Measurements from ENCODE around the gene SLC25A17.
"Not testable (repeated sequence)": the region's sequence is repeated elsewhere in the genome, so short reads cannot be mapped to it uniquely, and the experiment has no call there.

Gene SLC25A17, protein sequence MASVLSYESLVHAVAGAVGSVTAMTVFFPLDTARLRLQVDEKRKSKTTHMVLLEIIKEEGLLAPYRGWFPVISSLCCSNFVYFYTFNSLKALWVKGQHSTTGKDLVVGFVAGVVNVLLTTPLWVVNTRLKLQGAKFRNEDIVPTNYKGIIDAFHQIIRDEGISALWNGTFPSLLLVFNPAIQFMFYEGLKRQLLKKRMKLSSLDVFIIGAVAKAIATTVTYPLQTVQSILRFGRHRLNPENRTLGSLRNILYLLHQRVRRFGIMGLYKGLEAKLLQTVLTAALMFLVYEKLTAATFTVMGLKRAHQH

DNA sequence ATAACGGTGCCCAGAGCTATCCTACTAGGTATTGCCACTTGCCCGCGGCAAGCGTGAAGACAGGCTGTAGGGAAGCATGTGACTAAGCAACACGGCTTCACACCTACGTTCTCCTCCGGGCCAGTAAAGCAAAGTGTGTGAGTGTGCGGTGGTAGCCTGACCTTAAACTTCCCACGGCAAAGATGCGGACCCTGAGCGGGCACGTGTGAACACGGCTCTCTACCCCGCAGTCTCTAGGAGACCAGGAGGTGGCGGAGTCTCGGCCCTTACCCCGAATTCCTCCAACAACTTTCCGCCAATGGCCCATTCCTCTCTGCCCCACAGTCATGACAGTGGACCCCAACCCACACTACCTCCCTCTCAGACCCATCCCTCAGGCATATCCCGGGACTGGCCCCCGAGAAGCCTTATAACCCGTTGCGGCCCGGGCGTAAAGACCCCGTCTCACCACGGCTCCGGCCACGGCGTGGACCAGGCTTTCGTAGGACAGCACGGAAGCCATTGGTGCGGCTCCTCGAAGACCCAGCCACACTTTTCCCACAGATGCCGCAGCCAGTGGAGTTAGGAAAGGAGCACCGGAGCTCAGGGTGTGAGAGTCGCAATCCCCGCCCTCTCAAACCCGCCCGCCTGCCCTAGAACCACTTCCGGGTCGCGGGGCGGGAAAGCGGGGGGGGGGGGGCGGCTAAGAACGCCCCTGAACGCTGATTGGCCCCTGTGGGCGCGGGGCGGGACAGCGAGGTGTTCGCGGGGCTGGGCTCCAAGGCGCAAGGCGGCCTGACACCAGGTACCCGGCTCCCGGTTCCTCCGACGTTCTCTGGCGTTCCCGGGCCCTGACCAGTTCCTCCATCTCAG is at the start of gene SLC25A17:
SLC25A17 (minus strand) TSS at position 600 of the 852 bp plus-strand sequence; CDS start at position 502, 98 bp downstream.
- DNase-seq (ENCODE audit: low read depth in 1 of 2, low spot score in 1 of 2): peak; percentile 75 to 80

- not testable (repeated sequence) for DNase-seq (ENCODE audit: low read depth in 1 of 2, low spot score in 1 of 2)
Observed at GRCh38 chr22:40868379-40868778, 49.2 kb upstream of the SLC25A17 start.

DNA sequence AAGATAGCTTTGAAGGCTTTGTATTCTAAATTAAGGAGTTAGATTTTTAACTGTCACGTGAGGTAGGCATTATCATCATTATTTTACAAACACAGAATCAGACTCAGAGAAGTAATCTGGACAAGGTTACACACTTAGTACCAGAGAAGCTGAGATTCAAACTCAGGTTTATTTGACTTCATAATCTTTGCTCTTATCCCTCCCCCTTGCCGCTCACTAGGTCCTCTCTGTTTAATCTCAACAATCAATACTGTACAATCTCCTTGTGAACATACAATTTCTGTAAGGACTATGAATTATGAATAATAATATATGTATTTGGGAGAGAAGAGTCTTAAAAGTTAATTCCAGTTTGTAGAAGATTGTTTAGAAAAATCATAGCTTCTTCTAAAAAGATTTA is 48.0 kb upstream of the SLC25A17 start:
- no peak for DNase-seq (ENCODE audit: low read depth in 1 of 2, low spot score in 1 of 2)

DNA sequence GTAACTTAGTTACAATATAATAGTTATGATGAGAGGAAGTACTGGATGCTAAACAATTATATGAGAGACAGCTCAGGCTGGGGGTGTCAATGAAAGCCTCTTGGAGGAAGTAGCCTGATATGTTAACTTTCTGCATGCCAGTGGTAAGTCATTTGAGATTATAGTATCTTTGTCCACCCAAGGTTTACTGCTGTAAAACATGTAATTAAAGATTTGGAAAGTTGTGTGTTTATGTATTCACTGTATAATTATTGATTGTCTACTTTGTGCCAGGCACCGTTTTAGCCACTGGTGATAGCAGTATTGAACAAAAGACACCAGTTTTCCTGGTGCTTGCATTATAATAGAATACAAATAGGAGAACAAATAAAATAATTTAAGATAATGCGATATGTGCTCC is 43.4 kb upstream of the SLC25A17 start:
- DNase-seq (ENCODE audit: low read depth in 1 of 2, low spot score in 1 of 2): no peak

DNA sequence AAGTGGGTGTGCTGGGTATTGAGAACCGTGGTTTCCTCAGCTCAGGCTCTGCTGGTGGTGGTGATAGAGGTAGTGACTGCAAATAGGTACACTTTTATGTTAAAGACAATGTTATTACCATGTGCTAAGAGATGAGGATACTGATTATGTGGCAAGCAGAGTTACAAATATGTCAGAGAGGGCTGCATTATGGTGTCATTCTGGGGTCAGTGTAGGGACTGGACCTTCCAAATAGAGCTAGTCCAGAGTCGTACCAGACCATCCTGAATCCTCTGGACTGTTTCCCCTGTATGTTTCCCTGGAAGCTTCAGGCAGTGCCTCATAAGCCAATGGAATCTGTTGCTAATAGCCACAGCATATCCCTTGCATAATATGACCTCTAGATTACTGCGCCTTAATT is 42.9 kb upstream of the SLC25A17 start, which contains the start of gene DNAJB7:
DNAJB7 (minus strand) TSS at position 101 of the 400 bp plus-strand sequence. CDS start 119 bp downstream, outside the sequence.
- DNase-seq (ENCODE audit: low read depth in 1 of 2, low spot score in 1 of 2): no peak

GRCh38 chr22:40857309-40857855 is 38.2 kb upstream of the SLC25A17 start:
- no peak for DNase-seq (ENCODE audit: low read depth in 1 of 2, low spot score in 1 of 2)

GRCh38 chr22:40856513-40857308 is 37.6 kb upstream of the SLC25A17 start, which contains the start of the genes ST13 and XPNPEP3:
TSS of gene ST13 (minus strand) at chr22:40856639. CDS start at chr22:40856540, 99 bp downstream.
TSS of gene XPNPEP3 (plus strand) at chr22:40857148. CDS start at chr22:40857182, 34 bp downstream.
- DNase-seq (ENCODE audit: low read depth in 1 of 2, low spot score in 1 of 2): peak; percentile 95 to 97

GRCh38 chr22:40855979-40856512 is 36.9 kb upstream of the SLC25A17 start:
- DNase-seq (ENCODE audit: low read depth in 1 of 2, low spot score in 1 of 2): peak in 1 of 2 donors; percentile 24

GRCh38 chr22:40855071-40855978 is 36.2 kb upstream of the SLC25A17 start:
- DNase-seq (ENCODE audit: low read depth in 1 of 2, low spot score in 1 of 2): no peak

GRCh38 chr22:40853961-40854360 is 34.8 kb upstream of the SLC25A17 start:
- no peak for DNase-seq (ENCODE audit: low read depth in 1 of 2, low spot score in 1 of 2)

GRCh38 chr22:40853333-40853732 is 34.2 kb upstream of the SLC25A17 start:
- no peak for DNase-seq (ENCODE audit: low read depth in 1 of 2, low spot score in 1 of 2)

DNA sequence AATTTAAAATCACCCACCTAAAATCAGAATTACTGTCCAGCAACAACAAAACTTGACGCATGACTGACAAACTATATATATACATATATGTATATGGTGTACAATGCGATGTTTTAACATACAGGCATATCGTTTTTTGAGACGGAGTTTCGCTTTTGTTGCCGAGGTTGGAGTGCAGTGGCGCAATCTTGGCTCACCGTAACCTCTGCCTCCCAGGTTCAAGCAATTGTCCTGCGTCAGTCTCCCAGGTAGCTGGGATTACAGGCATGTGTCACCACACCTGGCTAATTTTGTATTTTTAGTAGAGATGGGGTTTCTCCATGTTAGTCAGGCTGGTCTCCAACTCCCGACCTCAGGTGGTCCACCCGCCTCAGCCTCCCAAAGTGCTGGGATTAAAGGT is 26.7 kb upstream of the SLC25A17 start:
- not testable (repeated sequence) for DNase-seq (ENCODE audit: low read depth in 1 of 2, low spot score in 1 of 2)

DNA sequence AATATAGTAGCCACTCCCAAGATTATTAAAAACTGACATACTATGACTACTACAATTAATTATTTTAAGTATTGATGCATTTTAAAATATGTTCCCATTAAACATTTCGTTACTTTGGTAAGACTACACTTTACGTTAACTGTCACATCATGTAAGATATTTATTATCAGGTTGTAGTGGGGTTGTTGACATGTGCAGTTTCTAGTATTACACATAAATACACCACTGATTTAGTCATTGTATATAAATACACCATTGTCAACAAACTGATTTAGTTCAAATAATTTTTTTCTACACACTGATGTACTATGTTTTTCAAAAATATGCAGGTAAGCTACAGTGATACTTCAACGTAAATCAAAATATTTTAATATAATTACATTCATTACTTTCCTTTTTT is 25.8 kb upstream of the SLC25A17 start:
- no peak for DNase-seq (ENCODE audit: low read depth in 1 of 2, low spot score in 1 of 2)

GRCh38 chr22:40838486-40838885 is 19.3 kb upstream of the SLC25A17 start:
- DNase-seq (ENCODE audit: low read depth in 1 of 2, low spot score in 1 of 2): no peak

DNA sequence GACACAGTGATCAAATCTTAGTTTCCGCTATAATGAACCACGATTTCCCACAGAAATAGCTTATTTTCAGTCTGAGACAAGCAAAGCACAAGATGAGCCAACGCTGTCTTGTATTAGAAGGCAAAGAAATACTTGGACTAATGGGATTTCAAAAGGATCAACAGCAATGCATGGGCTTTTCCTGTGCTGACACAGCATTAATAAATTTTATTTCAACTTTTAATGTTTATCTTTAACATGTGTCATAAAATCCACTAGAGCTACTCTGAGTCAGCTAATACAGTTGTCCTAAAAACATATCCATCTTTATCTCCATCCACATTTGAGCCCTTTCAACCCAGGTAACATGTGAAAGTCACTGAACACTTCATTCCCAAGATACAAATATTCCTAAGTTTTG is 15.5 kb upstream of the SLC25A17 start:
- DNase-seq (ENCODE audit: low read depth in 1 of 2, low spot score in 1 of 2): no peak

DNA sequence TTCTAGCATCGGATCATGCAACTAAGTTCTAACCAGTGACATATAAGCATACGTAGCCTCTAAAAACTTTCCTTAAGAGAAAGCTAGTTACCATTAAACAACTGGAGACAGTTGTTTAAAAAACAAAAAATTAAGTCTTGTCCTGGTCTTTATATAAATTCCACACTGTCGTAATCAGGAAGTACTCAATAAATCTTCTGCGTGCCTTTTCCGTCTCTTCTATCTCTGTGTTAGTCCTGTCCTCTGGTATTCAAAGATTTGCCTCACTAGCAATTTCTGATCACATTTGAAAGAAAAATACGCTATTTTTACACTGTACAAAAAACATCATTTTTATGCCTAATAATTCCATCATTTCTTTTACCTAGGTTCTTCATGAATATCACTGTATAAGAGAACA is 10.0 kb upstream of the SLC25A17 start:
- no peak for DNase-seq (ENCODE audit: low read depth in 1 of 2, low spot score in 1 of 2)

GRCh38 chr22:40826984-40827741 is 8.0 kb upstream of the SLC25A17 start:
- no peak for DNase-seq (ENCODE audit: low read depth in 1 of 2, low spot score in 1 of 2)

- DNase-seq (ENCODE audit: low read depth in 1 of 2, low spot score in 1 of 2): not testable (repeated sequence)
Observed at GRCh38 chr22:40826292-40826691, 7.1 kb upstream of the SLC25A17 start.

GRCh38 chr22:40823426-40823825 is 4.3 kb upstream of the SLC25A17 start:
- no peak for DNase-seq (ENCODE audit: low read depth in 1 of 2, low spot score in 1 of 2)

Measured in activated CD4-positive, alpha-beta T cell treated with anti-CD3 and anti-CD28 coated beads, Interleukin-2, amount 50 U/mL, for 24 hours (primary cell).